Endodermal cell (in vitro differentiated cells): Measurements from ENCODE around the gene CHN2. TPM values are rescaled to one million over a fixed set of nuclear protein-coding genes. Genes with fewer than 3 reads are reported as not detected.

Experiments used
- DNase-seq: peaks from one replicate; pipeline ENCODE4 v3.0.0-alpha.2; 2017
- H3K27ac ChIP-seq: 2 replicates; pipeline ENCODE4 v1.5.1; 2013; ENCODE audit warnings: mild to moderate bottlenecking, low read depth, low read length, moderate library complexity
- H3K27me3 ChIP-seq: 2 replicates; pipeline ENCODE4 v1.6.1; 2013; ENCODE audit warnings: mild to moderate bottlenecking, low read length, moderate library complexity; ENCODE audit not compliant: insufficient read depth, control insufficient read depth, poor library complexity, severe bottlenecking
- H3K36me3 ChIP-seq: 2 replicates; pipeline ENCODE4 v1.7.0; 2013; ENCODE audit warnings: mild to moderate bottlenecking, low read length, moderate library complexity; ENCODE audit not compliant: control insufficient read depth, insufficient read depth
- H3K4me1 ChIP-seq: one replicate; pipeline ENCODE4 v1.7.0; 2013; ENCODE audit warnings: low read length; ENCODE audit not compliant: control insufficient read depth, insufficient read depth
- H3K4me3 ChIP-seq: 2 replicates; pipeline ENCODE4 v1.5.1; 2013; ENCODE audit warnings: mild to moderate bottlenecking, low read length, moderate library complexity
- H3K9ac ChIP-seq: 2 replicates; pipeline ENCODE4 v1.6.1; 2013; ENCODE audit warnings: mild to moderate bottlenecking, low read length, moderate library complexity; ENCODE audit not compliant: poor library complexity, severe bottlenecking; ENCODE audit errors: extremely low read depth
- H3K9me3 ChIP-seq: 2 replicates; pipeline ENCODE4 v1.6.1; 2013; ENCODE audit warnings: mild to moderate bottlenecking, low read length, moderate library complexity; ENCODE audit not compliant: control insufficient read depth
- H3K27ac Mint-ChIP-seq: 2 replicates; pipeline ENCODE4 v1.8.0; 2020; ENCODE audit warnings: mixed read lengths
- H3K27me3 Mint-ChIP-seq: 2 replicates; pipeline ENCODE4 v1.8.0; 2021; ENCODE audit warnings: mild to moderate bottlenecking, mixed read lengths; ENCODE audit not compliant: insufficient read depth
- H3K36me3 Mint-ChIP-seq: 2 replicates; pipeline ENCODE4 v1.8.0; 2020; ENCODE audit warnings: low read depth, mixed read lengths
- H3K4me1 Mint-ChIP-seq: 2 replicates; pipeline ENCODE4 v1.8.0; 2020; ENCODE audit warnings: mixed read lengths
- H3K4me3 Mint-ChIP-seq: 2 replicates; pipeline ENCODE4 v1.8.0; 2020; ENCODE audit warnings: mild to moderate bottlenecking, moderate library complexity, mixed read lengths
- H3K9me3 Mint-ChIP-seq: 2 replicates; pipeline ENCODE4 v1.8.0; 2020; ENCODE audit warnings: mild to moderate bottlenecking, mixed read lengths
- CTCF ChIP-seq: fragments of 200-600 bp; sonication (generic); conservative IDR thresholded peaks from 2 replicates; pipeline ENCODE4 v1.5.0; 2021; ENCODE audit warnings: antibody characterized with exemption, mild to moderate bottlenecking
- WGBS, 2 experiments: methylation state at CpG; one replicate each; pipeline versions ENCODE4 v1.1.5 to v1.1.7; 2013; ENCODE audit warnings: missing lambda C conversion rate in 2 of 2, mixed read lengths in 1 of 2; ENCODE audit not compliant: insufficient coverage in 1 of 2, insufficient read length in 1 of 2; 5-methylcytosine and 5-hydroxymethylcytosine counted together
- total RNA-seq, 2 donors: library from RNA; stranded (reverse); fragmentation: NEBNext Ultra II Directional in 1 of 2; extraction: Animal tissue kit (Norgen Biotek cat#: 25700) in 1 of 2; gene quantifications; 2 replicates in 1 of 2; 3 replicates in 1 of 2; pipeline ENCODE4 v1.2.1, GENCODE V29; 2021

The CHN2 gene
- total RNA-seq, 2 donors from 2014 or later: 14.0 to 14.1 TPM

- Histone ChIP-seq H3K27me3 (no peaks in the 10 kb centered on the region), H3K36me3 (no peaks in the 10 kb centered on the region), H3K27ac (no peak overlapping the region), H3K9me3 (no peaks in the 10 kb centered on the region), H3K9ac (no peak overlapping the region), H3K4me1 (no peaks in the 10 kb centered on the region), H3K4me3 (no peak overlapping the region)
- no peak overlapping the region for H3K4me3 Mint-ChIP-seq
- DNase-seq: no peak
- H3K27ac Mint-ChIP-seq: no peak overlapping the region
- no peaks in the 10 kb centered on the region for H3K9me3 Mint-ChIP-seq
- WGBS, 2 experiments: 93% methylated on average over 4 of the region's 4 CpGs; no CpG with 5 or more reads in 1 of the 2 experiments
- H3K36me3 Mint-ChIP-seq: no peaks in the 10 kb centered on the region
- TF ChIP-seq CTCF: no peak
- H3K27me3 Mint-ChIP-seq: peaks cover 7% of the 10 kb centered on the region
- no peaks in the 10 kb centered on the region for H3K4me1 Mint-ChIP-seq
Observed at GRCh38 chr7:29337546-29338116, 143.1 kb downstream of the CHN2 start.

- Mint-ChIP-seq H3K4me3 (no peak overlapping the region), H3K4me1 (no peaks in the 10 kb centered on the region), H3K9me3 (no peaks in the 10 kb centered on the region), H3K36me3 (no peaks in the 10 kb centered on the region), H3K27ac (no peak overlapping the region), H3K27me3 (peaks cover 4% of the 10 kb centered on the region)
- no peak overlapping the region for H3K9ac ChIP-seq
- no peak for TF ChIP-seq CTCF
- H3K27me3 ChIP-seq: no peaks in the 10 kb centered on the region
- H3K4me1 ChIP-seq: no peaks in the 10 kb centered on the region
- no peaks in the 10 kb centered on the region for H3K9me3 ChIP-seq
- no peak overlapping the region for H3K4me3 ChIP-seq
- H3K27ac ChIP-seq: no peak overlapping the region
- WGBS, 2 experiments: 93% methylated on average over 7 to 8 of the region's 8 CpGs
- H3K36me3 ChIP-seq: no peaks in the 10 kb centered on the region
- no peak for DNase-seq
Observed at GRCh38 chr7:29340696-29341095, 146.1 kb downstream of the CHN2 start.

GRCh38 chr7:29341156-29341555 lies 146.6 kb downstream of the CHN2 start:
- Mint-ChIP-seq H3K4me1 (no peaks in the 10 kb centered on the region), H3K27ac (no peak overlapping the region), H3K27me3 (peaks cover 4% of the 10 kb centered on the region), H3K36me3 (no peaks in the 10 kb centered on the region), H3K9me3 (no peaks in the 10 kb centered on the region), H3K4me3 (no peak overlapping the region)
- TF ChIP-seq CTCF: no peak
- DNase-seq: no peak
- Histone ChIP-seq H3K27ac (no peak overlapping the region), H3K4me3 (no peak overlapping the region), H3K9me3 (no peaks in the 10 kb centered on the region), H3K4me1 (no peaks in the 10 kb centered on the region), H3K9ac (no peak overlapping the region), H3K36me3 (no peaks in the 10 kb centered on the region), H3K27me3 (no peaks in the 10 kb centered on the region)
- WGBS, 2 experiments: 89 to 90% methylated on average over 5 to 7 of the region's 7 CpGs
